Colonic mucosa (tissue), 4 donors: ENCODE data around the gene MS4A6E. TPM values are rescaled to one million over a fixed set of nuclear protein-coding genes. Genes with fewer than 3 reads are reported as not detected.
A peak's percentile ranks its signal among the peaks of the same experiment; 100 is the strongest.

ENCODE experiments used
- DNase-seq: peaks from one replicate; pipeline ENCODE4 v3.0.0-alpha.2; 2020
- H3K27ac ChIP-seq: fragments of 200-600 bp; one replicate; pipeline ENCODE4 v1.8.0; 2021
- H3K27me3 ChIP-seq: fragments of 200-600 bp; one replicate; pipeline ENCODE4 v1.8.0; 2021
- H3K36me3 ChIP-seq: fragments of 200-600 bp; one replicate; pipeline ENCODE4 v1.8.0; 2021
- H3K4me1 ChIP-seq: fragments of 200-600 bp; one replicate; pipeline ENCODE4 v1.8.0; 2021; ENCODE audit warnings: mild to moderate bottlenecking
- H3K4me3 ChIP-seq: fragments of 200-600 bp; one replicate; pipeline ENCODE4 v1.8.0; 2021
- H3K9ac ChIP-seq, 2 donors: one replicate each; pipeline ENCODE4 v1.7.0; 2013; ENCODE audit warnings: control low read depth in 2 of 2, low read depth in 2 of 2, low read length in 2 of 2
- H3K9me3 ChIP-seq: fragments of 200-600 bp; one replicate; pipeline ENCODE4 v1.8.0; 2021
- CTCF ChIP-seq: fragments of 200-600 bp; IDR thresholded peaks from one replicate; pipeline ENCODE4 v1.8.0; 2022; ENCODE audit warnings: antibody characterized with exemption, mild to moderate bottlenecking
- intact Hi-C: fragments of 100-400 bp; cut with DNase I; formaldehyde crosslinking; loops from one replicate; pipeline ENCODE4 v1.14.1; 2022
- total RNA-seq, 2 donors: library from RNA; stranded (reverse); fragmentation: NEBNext Ultra II Directional in 1 of 2; extraction: Animal tissue kit (Norgen Biotek cat#: 25700) in 1 of 2; gene quantifications; one replicate each; pipeline ENCODE4 v1.2.1, GENCODE V29; 2021
- donor health status: healthy.
- donor health status: DM: no; HTN: no; CAD: no.
- donor health status: DM: no; HTN: no; CAD: no.

Gene MS4A6E
- total RNA-seq, 2 donors from 2014 or later: not detected

GRCh38 chr11:60370252-60370810 lies 43.3 kb downstream of the MS4A6E start:
- Histone ChIP-seq H3K27ac (peak overlapping the region; percentile 9), H3K36me3 (no peaks in the 10 kb centered on the region), H3K27me3 (no peaks in the 10 kb centered on the region), H3K9me3 (no peaks in the 10 kb centered on the region), H3K4me3 (no peak overlapping the region), H3K4me1 (no peaks in the 10 kb centered on the region), H3K9ac (no peak overlapping the region)
- TF ChIP-seq CTCF: no peak
- intact Hi-C loops: no loop called here
- DNase-seq: no peak

GRCh38 chr11:60370811-60371298 lies 43.8 kb downstream of the MS4A6E start:
- TF ChIP-seq CTCF: no peak
- H3K27ac ChIP-seq: peak overlapping the region; percentile 9

DNA sequence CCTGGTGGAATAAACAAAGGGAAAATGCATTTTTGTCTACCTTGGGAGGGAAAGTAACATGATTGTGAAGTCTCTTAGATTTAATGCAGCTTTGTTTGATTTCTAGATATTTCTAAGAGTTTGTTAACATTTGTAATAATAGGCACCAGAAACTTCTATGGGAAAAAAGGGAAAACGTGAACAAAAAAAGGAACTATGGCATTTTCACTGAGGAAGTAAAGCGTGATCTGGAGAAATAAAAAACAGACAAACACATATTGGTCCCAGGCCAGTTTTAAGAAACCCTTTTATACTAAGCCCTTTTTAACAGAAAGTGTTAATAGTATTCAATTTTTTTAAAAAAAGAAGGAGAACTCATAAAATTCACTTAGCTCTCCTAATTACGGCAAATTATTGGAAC lies 44.3 kb downstream of the MS4A6E start:
- H3K4me3 ChIP-seq: no peak overlapping the region
- no peaks in the 10 kb centered on the region for H3K4me1 ChIP-seq
- H3K9me3 ChIP-seq: no peaks in the 10 kb centered on the region
- DNase-seq: no peak
- no peaks in the 10 kb centered on the region for H3K27me3 ChIP-seq
- intact Hi-C loops: no loop called here
- H3K9ac ChIP-seq: no peak overlapping the region
- no peaks in the 10 kb centered on the region for H3K36me3 ChIP-seq
- TF ChIP-seq CTCF: no peak
- peak overlapping the region; percentile 9 for H3K27ac ChIP-seq

More at GRCh38 chr11:60370811-60371298, 43.8 kb downstream of the MS4A6E start:
- Histone ChIP-seq H3K27me3 (no peaks in the 10 kb centered on the region), H3K4me3 (no peak overlapping the region), H3K9ac (no peak overlapping the region), H3K4me1 (no peaks in the 10 kb centered on the region), H3K36me3 (no peaks in the 10 kb centered on the region), H3K9me3 (no peaks in the 10 kb centered on the region)
- intact Hi-C loops: no loop called here
- DNase-seq: no peak

DNA sequence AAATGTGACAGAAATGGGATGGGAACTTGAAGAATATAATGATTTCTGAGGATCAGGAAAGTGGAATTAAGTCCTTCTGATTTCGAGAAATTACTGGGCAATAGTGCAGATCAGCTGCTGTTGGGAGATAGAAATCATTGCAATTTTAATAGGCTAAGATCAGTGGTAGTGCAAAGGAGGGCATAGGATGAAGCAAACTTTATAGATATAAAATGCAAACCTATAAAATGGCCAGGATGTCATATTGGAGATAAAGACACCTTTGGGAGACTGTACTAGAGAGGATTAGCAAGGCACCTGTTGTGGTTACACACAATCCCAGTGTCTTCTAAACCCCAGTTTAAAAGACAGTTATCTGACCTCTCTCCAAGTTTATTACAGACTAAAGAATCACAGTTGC lies 44.8 kb downstream of the MS4A6E start:
- no peaks in the 10 kb centered on the region for H3K9me3 ChIP-seq
- no peak for TF ChIP-seq CTCF
- no peak overlapping the region for H3K4me3 ChIP-seq
- H3K27ac ChIP-seq: peak overlapping the region; percentile 9
- no peaks in the 10 kb centered on the region for H3K4me1 ChIP-seq
- no peak overlapping the region for H3K9ac ChIP-seq
- intact Hi-C loops: no loop called here
- no peaks in the 10 kb centered on the region for H3K36me3 ChIP-seq
- DNase-seq: no peak
- H3K27me3 ChIP-seq: no peaks in the 10 kb centered on the region

DNA sequence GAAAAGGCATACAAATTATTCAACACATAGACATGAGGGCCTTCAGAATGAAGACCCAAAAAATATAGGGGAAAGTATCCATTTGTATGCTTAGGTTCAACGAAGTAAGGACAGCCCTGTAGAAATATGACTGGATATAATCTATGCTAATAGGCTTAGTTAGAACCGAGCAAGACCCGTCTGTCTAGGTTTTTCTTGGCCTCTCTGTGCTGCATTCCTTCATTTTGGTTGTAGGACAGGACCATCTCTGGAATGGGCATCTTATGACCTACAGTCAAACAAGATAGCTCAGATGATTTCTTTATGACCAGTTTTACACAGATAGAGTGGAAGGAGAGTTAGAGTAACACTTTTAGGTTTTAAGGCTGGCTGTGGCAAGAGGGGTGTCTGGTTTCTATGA lies 45.7 kb downstream of the MS4A6E start:
- no peak for DNase-seq
- H3K9ac ChIP-seq: no peak overlapping the region
- no peaks in the 10 kb centered on the region for H3K4me1 ChIP-seq
- no peaks in the 10 kb centered on the region for H3K27me3 ChIP-seq
- H3K27ac ChIP-seq: no peak overlapping the region
- no peaks in the 10 kb centered on the region for H3K36me3 ChIP-seq
- intact Hi-C loops: no loop called here
- no peak overlapping the region for H3K4me3 ChIP-seq
- no peaks in the 10 kb centered on the region for H3K9me3 ChIP-seq
- no peak for TF ChIP-seq CTCF
